Ramos (cell line): ENCODE measurements around the gene TRMT6.

Experiments
- in situ Hi-C: fragments of 300-500 bp; cut with MboI; formaldehyde crosslinking; loops from one replicate; pipeline ENCODE4 v1.14.3; 2022; ENCODE audit warnings: low sequenced_read_pairs; ENCODE audit not compliant: unreplicated experiment

The TRMT6 gene

GRCh38 chr20:5913166-5913565, 37.2 kb downstream of the TRMT6 start:
- in situ Hi-C loops = no loop called here

DNA sequence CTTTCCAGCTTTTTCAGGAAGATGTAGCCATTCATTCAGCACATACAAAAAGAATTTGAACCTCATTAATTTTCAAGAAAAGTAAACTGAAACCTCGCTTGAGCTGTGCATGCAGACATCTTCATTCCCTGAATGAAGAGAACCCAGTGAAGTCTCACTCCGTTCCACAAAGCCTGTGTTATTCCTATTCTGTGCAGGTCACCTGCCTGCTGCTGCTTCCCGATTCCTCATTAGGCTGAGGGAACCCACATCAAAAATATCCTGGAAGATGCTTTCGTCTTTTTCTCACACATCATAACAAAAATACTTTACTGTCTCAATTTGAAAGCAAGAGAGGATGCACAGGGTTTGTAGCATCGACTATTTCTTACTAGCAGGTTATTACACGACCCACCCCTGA, 40.1 kb downstream of the TRMT6 start:
- in situ Hi-C loops = no loop called here

GRCh38 chr20:5908981-5909380, 41.4 kb downstream of the TRMT6 start:
- in situ Hi-C loops = no loop called here

- in situ Hi-C loops = no loop called here
Measured at GRCh38 chr20:5900908-5901307, 49.4 kb downstream of the TRMT6 start.

- in situ Hi-C loops = no loop called here
Measured at GRCh38 chr20:5899444-5899843, 50.9 kb downstream of the TRMT6 start.

- in situ Hi-C loops = no loop called here
Measured at GRCh38 chr20:5895626-5896025, 54.7 kb downstream of the TRMT6 start.

- in situ Hi-C loops = no loop called here
Measured at GRCh38 chr20:5893621-5894020, 56.7 kb downstream of the TRMT6 start.

DNA sequence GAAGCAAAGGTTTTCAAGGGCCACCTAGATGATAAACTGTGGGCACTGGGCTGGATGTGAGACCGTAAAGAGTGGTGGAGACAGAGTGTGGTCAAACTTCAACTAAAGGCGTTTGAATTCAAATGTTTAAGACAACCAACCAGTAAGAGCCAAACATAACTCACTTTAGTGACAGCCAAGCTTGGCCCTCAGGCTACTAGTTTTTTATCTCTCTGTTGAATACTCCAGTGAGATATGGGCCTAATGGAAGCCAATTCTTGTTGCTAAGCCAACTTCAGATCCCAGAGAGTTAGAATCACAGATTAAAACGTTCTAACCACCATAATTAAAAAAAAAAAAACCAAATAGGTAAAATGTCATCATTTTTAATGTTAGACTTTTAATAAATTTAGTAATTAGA, 57.3 kb downstream of the TRMT6 start:
- in situ Hi-C loops = no loop called here

DNA sequence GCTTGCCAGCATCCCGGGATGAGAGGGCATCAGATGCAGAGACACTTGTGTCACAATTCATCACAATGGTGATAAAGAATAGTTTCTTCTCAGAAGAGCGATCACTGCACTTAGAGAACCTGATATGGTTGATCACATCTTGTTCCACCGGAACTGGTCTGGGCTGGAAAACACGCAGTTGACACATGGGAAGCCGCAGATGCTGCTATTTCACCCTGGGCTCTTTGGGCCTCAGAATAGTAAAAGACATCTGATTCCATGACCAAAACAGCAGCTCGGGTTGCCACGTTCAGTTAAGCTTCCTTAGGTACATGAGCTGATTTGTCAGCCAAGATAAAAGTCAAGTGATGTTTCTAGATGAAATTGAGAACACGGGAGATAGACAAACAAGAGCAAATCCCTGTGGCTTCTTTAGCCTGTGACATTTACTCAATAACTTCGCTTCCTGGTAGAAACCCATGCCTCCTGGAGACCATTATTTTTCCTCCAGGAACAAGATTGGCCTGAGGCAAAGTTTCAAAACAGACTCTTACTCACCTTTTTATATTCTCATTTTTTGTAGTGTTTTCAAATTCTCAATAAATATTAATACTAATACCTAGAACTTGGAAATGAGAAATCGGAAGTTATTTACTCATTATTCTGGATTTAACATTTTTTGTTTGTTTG, 59.4 kb downstream of the TRMT6 start:
- in situ Hi-C loops = no loop called here

GRCh38 chr20:5888041-5888440, 62.3 kb downstream of the TRMT6 start:
- in situ Hi-C loops = no loop called here

GRCh38 chr20:5887386-5887785, 62.9 kb downstream of the TRMT6 start:
- in situ Hi-C loops = no loop called here
